ENCODE measurements around the gene ZNF106. TPM values are rescaled to one million over a fixed set of nuclear protein-coding genes. Genes with fewer than 3 reads are reported as not detected.
A peak's percentile ranks its signal among the peaks of the same experiment; 100 is the strongest.

ZNF106 gene
- total RNA-seq, 4 donors from 2014 or later, result 85.6 to 105 (median 93.7) TPM

- ATAC-seq (ENCODE audit: low FRiP score) (no peak), DNase-seq (ENCODE audit: low spot score) (no peak)
- TF ChIP-seq, protein P1, sequence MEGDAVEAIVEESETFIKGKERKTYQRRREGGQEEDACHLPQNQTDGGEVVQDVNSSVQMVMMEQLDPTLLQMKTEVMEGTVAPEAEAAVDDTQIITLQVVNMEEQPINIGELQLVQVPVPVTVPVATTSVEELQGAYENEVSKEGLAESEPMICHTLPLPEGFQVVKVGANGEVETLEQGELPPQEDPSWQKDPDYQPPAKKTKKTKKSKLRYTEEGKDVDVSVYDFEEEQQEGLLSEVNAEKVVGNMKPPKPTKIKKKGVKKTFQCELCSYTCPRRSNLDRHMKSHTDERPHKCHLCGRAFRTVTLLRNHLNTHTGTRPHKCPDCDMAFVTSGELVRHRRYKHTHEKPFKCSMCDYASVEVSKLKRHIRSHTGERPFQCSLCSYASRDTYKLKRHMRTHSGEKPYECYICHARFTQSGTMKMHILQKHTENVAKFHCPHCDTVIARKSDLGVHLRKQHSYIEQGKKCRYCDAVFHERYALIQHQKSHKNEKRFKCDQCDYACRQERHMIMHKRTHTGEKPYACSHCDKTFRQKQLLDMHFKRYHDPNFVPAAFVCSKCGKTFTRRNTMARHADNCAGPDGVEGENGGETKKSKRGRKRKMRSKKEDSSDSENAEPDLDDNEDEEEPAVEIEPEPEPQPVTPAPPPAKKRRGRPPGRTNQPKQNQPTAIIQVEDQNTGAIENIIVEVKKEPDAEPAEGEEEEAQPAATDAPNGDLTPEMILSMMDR (IDR thresholded peaks at IDR 0.05), result no peak
Measured at GRCh38 chr15:42498212-42499068, 7.5 kb upstream of the ZNF106 start.

- TF ChIP-seq, protein P1 (IDR thresholded peaks at IDR 0.05), result no peak
- ATAC-seq (ENCODE audit: low FRiP score), result peak; percentile 89
- DNase-seq (ENCODE audit: low spot score), result peak; percentile 76
Measured at GRCh38 chr15:42495361-42496212, 4.6 kb upstream of the ZNF106 start, which contains the start of gene SNAP23. Gene SNAP23, plus strand, starts transcription at chr15:42495634. Its CDS starts 16,213 bp downstream, at chr15:42511847.

DNA sequence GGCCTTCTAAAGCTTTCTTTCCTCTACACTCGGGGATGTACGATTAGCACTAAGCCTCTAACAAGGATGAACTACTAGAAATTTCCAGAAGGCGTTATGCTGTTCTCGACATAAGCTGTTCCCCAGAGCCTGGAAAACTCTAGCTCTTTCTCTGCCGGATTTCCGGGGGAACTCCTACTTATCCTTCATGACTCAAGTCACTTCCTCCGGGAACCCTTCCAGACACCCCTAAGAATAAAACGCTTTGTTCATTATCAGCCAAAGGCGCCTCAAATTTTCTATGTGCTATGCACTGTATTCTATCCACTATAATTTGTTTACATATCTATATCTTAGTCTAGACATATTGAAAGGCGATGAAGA is 4.0 kb upstream of the ZNF106 start:
- TF ChIP-seq, protein P1 (IDR thresholded peaks at IDR 0.05), result no peak
- ATAC-seq (ENCODE audit: low FRiP score) (peak; percentile 64), DNase-seq (ENCODE audit: low spot score) (no peak)

DNA sequence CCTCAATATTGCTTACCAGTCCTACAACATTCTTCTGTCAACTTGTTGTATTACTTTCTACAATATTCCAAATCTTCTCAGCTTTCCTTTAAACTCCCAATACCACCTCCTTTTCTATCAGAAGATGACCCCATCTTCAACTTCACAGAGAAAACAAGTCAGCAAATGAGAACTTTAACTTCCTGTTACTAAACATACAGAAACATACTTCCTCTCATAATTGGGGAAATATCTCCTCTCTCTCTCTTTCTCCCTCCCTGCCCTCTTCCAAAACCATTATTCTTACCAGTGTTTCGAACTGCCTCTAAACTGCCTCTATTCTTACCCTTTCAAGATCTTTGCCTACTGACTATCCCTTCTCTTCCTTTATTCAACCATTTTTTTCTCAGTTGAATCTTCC is 2.7 kb upstream of the ZNF106 start:
- TF ChIP-seq, protein P1 (IDR thresholded peaks at IDR 0.05), result no peak
- DNase-seq (ENCODE audit: low spot score) (no peak), ATAC-seq (ENCODE audit: low FRiP score) (no peak)

DNA sequence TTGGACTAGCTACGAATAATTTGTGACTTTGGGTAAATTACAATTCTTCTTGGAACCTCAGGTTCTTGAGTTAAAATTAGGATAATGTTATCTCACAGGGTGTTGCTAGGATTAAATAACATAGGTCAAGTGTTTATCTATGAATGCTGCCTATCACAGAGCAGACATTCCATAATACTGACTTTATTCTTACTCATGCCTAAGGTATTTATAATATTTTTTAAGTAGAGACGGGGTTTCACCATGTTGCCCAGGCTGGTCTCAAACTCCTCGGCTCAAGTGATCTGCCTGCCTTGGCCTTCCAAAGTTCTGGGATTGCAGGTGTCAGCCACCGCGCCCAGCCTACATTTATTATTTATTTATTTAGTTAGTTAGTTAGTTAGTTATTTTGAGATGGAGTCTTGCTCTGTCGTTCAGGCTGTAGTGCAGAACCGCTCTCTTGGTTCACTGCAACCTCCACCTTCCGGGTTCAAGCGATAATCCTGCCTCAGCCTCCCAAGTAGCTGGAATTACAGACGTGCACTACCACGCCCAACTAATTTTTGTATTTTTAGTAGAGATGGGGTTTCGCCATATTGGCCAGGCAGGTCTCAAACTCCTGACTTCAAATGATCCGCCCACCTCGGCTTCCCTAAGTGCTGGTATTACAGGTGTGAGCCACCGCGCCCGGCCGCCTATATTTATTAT is 741 bp upstream of the ZNF106 start:
- DNase-seq (ENCODE audit: low spot score) (no peak), ATAC-seq (ENCODE audit: low FRiP score) (peak; percentile 21)
- TF ChIP-seq, protein P1 (IDR thresholded peaks at IDR 0.05), result no peak

GRCh38 chr15:42490291-42490670 is 660 bp downstream of the ZNF106 start:
- no peak for DNase-seq (ENCODE audit: low spot score)
- no peak for ATAC-seq (ENCODE audit: low FRiP score)
- TF ChIP-seq, protein P1 (IDR thresholded peaks at IDR 0.05), result no peak

All from omental fat pad (tissue), 4 donors.